H1 (cell line): ENCODE results near the gene COG3. TPM values are rescaled to one million over a fixed set of nuclear protein-coding genes. Genes with fewer than 3 reads are reported as not detected.

Experiments used
- CTCF ChIA-PET: fragments of 300-600 bp; sonication (Branson Sonifier 250); formaldehyde crosslinking; loops from one replicate; lab custom pipeline; 2021; ENCODE audit not compliant: partially characterized antibody; lab: Charles Lee
- POLR2A ChIA-PET: fragments of 300-600 bp; sonication (Branson Sonifier 250); formaldehyde crosslinking; loops from one replicate; lab custom pipeline; 2021; ENCODE audit warnings: inconsistent platforms; ENCODE audit not compliant: partially characterized antibody; lab: Charles Lee
- DNase-seq, 2 experiments: peaks; one replicate each; pipeline versions ENCODE4 v3.0.0 to v3.0.0-alpha.2; 2010 to 2022; ENCODE audit warnings: low spot score in 2 of 2, low read depth in 1 of 2, mixed read lengths in 1 of 2
- FAIRE-seq: peaks from 2 replicates; lab custom pipeline; 2011; peaks lifted over from hg19 to GRCh38; lab: Jason Lieb, UNC
- H2AFZ ChIP-seq: 2 replicates; pipeline ENCODE4 v1.8.1; 2012; ENCODE audit warnings: low read length, inconsistent platforms
- H2AK5ac ChIP-seq: 2 replicates; pipeline ENCODE4 v1.6.1; 2013; ENCODE audit warnings: low read depth, low read length
- H2BK120ac ChIP-seq: replicated peaks from 2 replicates; pipeline ENCODE3; 2013; ENCODE audit warnings: low read depth, low read length, inconsistent platforms
- H2BK12ac ChIP-seq: 2 replicates; pipeline ENCODE4 v1.6.1; 2013; ENCODE audit warnings: low read depth, low read length
- H2BK15ac ChIP-seq: 2 replicates; pipeline ENCODE4 v1.6.1; 2013; ENCODE audit warnings: low read length
- H2BK20ac ChIP-seq: 2 replicates; pipeline ENCODE4 v1.6.1; 2013; ENCODE audit warnings: low read length
- H2BK5ac ChIP-seq: 2 replicates; pipeline ENCODE4 v1.6.1; 2013; ENCODE audit warnings: low read depth, low read length
- H3K14ac ChIP-seq: 2 replicates; pipeline ENCODE4 v1.6.1; 2013; ENCODE audit warnings: inconsistent platforms; ENCODE audit not compliant: insufficient read length
- H3K18ac ChIP-seq: 2 replicates; pipeline ENCODE4 v1.6.1; 2013; ENCODE audit warnings: low read length; ENCODE audit errors: extremely low read depth
- H3K23ac ChIP-seq: 2 replicates; pipeline ENCODE4 v1.6.1; 2013; ENCODE audit warnings: inconsistent platforms; ENCODE audit not compliant: insufficient read length
- H3K23me2 ChIP-seq: 2 replicates; pipeline ENCODE4 v1.6.1; 2013; ENCODE audit warnings: low read depth, low read length
- H3K27ac ChIP-seq: 2 replicates; pipeline ENCODE4 v1.6.1; 2011; ENCODE audit warnings: low read depth, low read length, inconsistent platforms
- H3K27me3 ChIP-seq, 4 experiments: replicated peaks in 1 of 4; 1 replicate in 1 of 4; 2 replicates in 3 of 4; pipeline versions ENCODE4 v1.6.1 to v1.8.1; 2011 to 2013; ENCODE audit warnings: low read length in 3 of 4, mild to moderate bottlenecking in 3 of 4, inconsistent platforms in 2 of 4, mixed read lengths in 2 of 4, moderate library complexity in 1 of 4; ENCODE audit not compliant: control insufficient read depth in 3 of 4, insufficient read depth in 3 of 4; ENCODE audit errors: extremely low read depth in 1 of 4
- H3K36me3 ChIP-seq, 4 experiments: 2 replicates each; pipeline versions ENCODE4 v1.6.1 to v1.8.1; 2011 to 2013; ENCODE audit warnings: mild to moderate bottlenecking in 4 of 4, low read length in 3 of 4, moderate library complexity in 2 of 4, control low read depth in 1 of 4, inconsistent platforms in 1 of 4; ENCODE audit not compliant: insufficient read depth in 4 of 4, control insufficient read depth in 2 of 4
- H3K4ac ChIP-seq: replicated peaks from 2 replicates; pipeline ENCODE3; 2013; ENCODE audit warnings: low read length, low read depth, mixed read lengths, inconsistent platforms; ENCODE audit not compliant: insufficient read length
- H3K4me1 ChIP-seq, 4 experiments: replicated peaks in 1 of 4; 1 replicate in 1 of 4; 2 replicates in 3 of 4; pipeline versions ENCODE4 v1.6.1 to v1.8.1; 2011 to 2013; ENCODE audit warnings: low read length in 3 of 4, inconsistent platforms in 2 of 4, mixed read lengths in 1 of 4; ENCODE audit not compliant: insufficient read depth in 4 of 4, control insufficient read depth in 3 of 4
- H3K4me2 ChIP-seq, 2 experiments: 2 replicates each; pipeline versions ENCODE4 v1.6.1 to v1.8.1; 2011 to 2013; ENCODE audit warnings: low read depth in 2 of 2, low read length in 2 of 2, control low read depth in 1 of 2, inconsistent platforms in 1 of 2, mild to moderate bottlenecking in 1 of 2; ENCODE audit not compliant: insufficient read depth in 1 of 2
- H3K4me3 ChIP-seq, 4 experiments: fragments of 200-600, 300-600 bp in 1 of 4; sonication (generic), shearing (Covaris generic), sonication (Bioruptor Twin) in 1 of 4; 2 replicates each; pipeline versions ENCODE4 v1.5.1 to v1.8.1; 2011 to 2016; ENCODE audit warnings: low read length in 4 of 4, low read depth in 3 of 4, control low read depth in 2 of 4, inconsistent platforms in 2 of 4, mild to moderate bottlenecking in 2 of 4, mixed read lengths in 1 of 4, moderate library complexity in 1 of 4; ENCODE audit not compliant: insufficient read depth in 2 of 4; ENCODE audit errors: extremely low read depth in 1 of 4
- H3K56ac ChIP-seq: replicated peaks from 2 replicates; pipeline ENCODE3; 2013; ENCODE audit warnings: low read depth, mild to moderate bottlenecking, mixed read lengths, low read length, inconsistent platforms; ENCODE audit not compliant: insufficient read length
- H3K79me1 ChIP-seq: 2 replicates; pipeline ENCODE4 v1.6.1; 2013; ENCODE audit warnings: low read depth, low read length, control low read depth
- H3K79me2 ChIP-seq, 2 experiments: 2 replicates each; pipeline versions ENCODE4 v1.6.1 to v1.8.1; 2012 to 2013; ENCODE audit warnings: low read length in 2 of 2, mild to moderate bottlenecking in 2 of 2, inconsistent platforms in 1 of 2; ENCODE audit not compliant: insufficient read depth in 2 of 2, control insufficient read depth in 1 of 2
- H3K9ac ChIP-seq, 4 experiments: replicated peaks in 1 of 4; 1 replicate in 1 of 4; 2 replicates in 3 of 4; pipeline versions ENCODE4 v1.6.1 to v1.8.1; 2011 to 2013; ENCODE audit warnings: low read depth in 3 of 4, low read length in 3 of 4, control low read depth in 2 of 4, mild to moderate bottlenecking in 2 of 4, moderate library complexity in 2 of 4, inconsistent platforms in 1 of 4; ENCODE audit errors: extremely low read depth in 1 of 4
- H3K9me3 ChIP-seq, 2 experiments: 2 replicates each; pipeline versions ENCODE4 v1.6.1 to v1.8.1; 2012 to 2013; ENCODE audit warnings: mild to moderate bottlenecking in 2 of 2, moderate library complexity in 2 of 2, control low read depth in 1 of 2, inconsistent platforms in 1 of 2, low read depth in 1 of 2, low read length in 1 of 2, mixed read lengths in 1 of 2; ENCODE audit not compliant: insufficient read depth in 2 of 2
- H4K20me1 ChIP-seq, 2 experiments: replicated peaks in 1 of 2; 2 replicates each; pipeline versions ENCODE3 to v1.8.1; 2011 to 2013; ENCODE audit warnings: inconsistent platforms in 2 of 2, low read length in 2 of 2, mild to moderate bottlenecking in 1 of 2; ENCODE audit not compliant: insufficient read depth in 2 of 2, control insufficient read depth in 1 of 2
- H4K5ac ChIP-seq: 2 replicates; pipeline ENCODE4 v1.6.1; 2013; ENCODE audit warnings: low read length, low read depth, mixed read lengths, inconsistent platforms; ENCODE audit not compliant: insufficient read length
- H4K8ac ChIP-seq: 2 replicates; pipeline ENCODE4 v1.8.0; 2013; ENCODE audit warnings: mild to moderate bottlenecking, moderate library complexity, low read length, inconsistent platforms; ENCODE audit not compliant: insufficient read depth; ENCODE audit errors: extremely low read depth
- H4K91ac ChIP-seq: replicated peaks from 2 replicates; pipeline ENCODE3; 2013; ENCODE audit warnings: low read length, mixed read lengths, inconsistent platforms; ENCODE audit not compliant: insufficient read length
- BACH1 ChIP-seq: IDR thresholded peaks from 2 replicates; pipeline ENCODE4 v1.6.1; 2012; ENCODE audit warnings: low read length, improper control_type of control experiment
- NANOG ChIP-seq: IDR thresholded peaks from 2 replicates; pipeline ENCODE4 v1.6.1; 2011; ENCODE audit warnings: low read length, low read depth, mild to moderate bottlenecking, inconsistent platforms; ENCODE audit not compliant: insufficient read depth, poor library complexity, severe bottlenecking
- NRF1 ChIP-seq: IDR thresholded peaks from 2 replicates; pipeline ENCODE4 v1.6.1; 2011; ENCODE audit warnings: mild to moderate bottlenecking, low read depth, low read length, improper control_type of control experiment
- TCF12 ChIP-seq: IDR thresholded peaks from 2 replicates; pipeline ENCODE4 v1.6.1; 2011; ENCODE audit warnings: low read depth, mild to moderate bottlenecking, low read length
- ZNF274 ChIP-seq: IDR thresholded peaks from 2 replicates; pipeline ENCODE4 v1.7.0; 2012; ENCODE audit warnings: low read length, borderline replicate concordance; ENCODE audit errors: extremely low read depth
- WGBS, 2 experiments: shearing (Covaris generic) in 1 of 2; methylation state at CpG; one replicate each; pipeline versions ENCODE4 v1.1.6 to v1.1.7; 2013 to 2015; ENCODE audit warnings: low lambda C conversion rate in 2 of 2, mixed read lengths in 2 of 2, inconsistent platforms in 1 of 2, low coverage in 1 of 2, missing lambda C conversion rate in 1 of 2; ENCODE audit not compliant: insufficient replicate concordance in 2 of 2, insufficient coverage in 1 of 2, insufficient read length in 1 of 2; ENCODE audit errors: extremely low coverage in 1 of 2, missing lambda C conversion rate in 1 of 2; 5-methylcytosine and 5-hydroxymethylcytosine counted together
- polyA plus RNA-seq, 7 experiments: library from polyadenylated mRNA; depleted of rRNA in 3 of 7; stranded (reverse) in 5 of 7; unstranded in 2 of 7; fragments of >200 nt in 5 of 7; fragments of 200-250 nt in 2 of 7; gene quantifications; 1 replicate in 5 of 7; 2 replicates in 1 of 7; 4 replicates in 1 of 7; pipeline versions ENCODE4 v1.2.1 to v1.2.3, GENCODE V29; 2011 to 2013; ENCODE audit warnings: missing spikeins in 2 of 7, mixed read lengths in 2 of 7
- total RNA-seq: library from RNA; stranded (reverse); fragmentation: NEBNext Ultra II Directional; extraction: Animal tissue kit (Norgen Biotek cat#: 25700); gene quantifications from 2 replicates; pipeline ENCODE4 v1.2.1, GENCODE V29; 2021

The COG3 gene
- total and polyA plus RNA-seq, 2 of the 8 experiments (the other 6 are each of a cell fraction or from before 2014, with no cell fraction given), result 12.7 to 13.5 TPM

- Histone ChIP-seq H4K91ac (no peak overlapping the region), H3K9ac (no peak overlapping the region)
- FAIRE-seq, result no peak
Measured at GRCh38 chr13:45437947-45438346, 26.8 kb upstream of the COG3 start.

More at GRCh38 chr13:45437947-45438346, 26.8 kb upstream of the COG3 start:
- Histone ChIP-seq H3K56ac (no peak overlapping the region), H2BK12ac (no peak overlapping the region), H4K20me1 (no peaks in the 10 kb centered on the region), H3K27me3 (no peaks in the 10 kb centered on the region), H3K14ac (no peak overlapping the region), H3K36me3 (no peaks in the 10 kb centered on the region), H4K8ac (no peak overlapping the region)
- no peak for DNase-seq
- CTCF ChIA-PET, result interaction anchor here (0.7 kb wide), 1 partner anchor 77 kb away, joined by 3 read pairs; no protein-coding TSS in a partner anchor
- TF ChIP-seq NRF1, result no peak
- no peak for TF ChIP-seq ZNF274
- no peak for TF ChIP-seq TCF12
- TF ChIP-seq BACH1, result no peak
- no peak for TF ChIP-seq NANOG
- TF ChIP-seq, all 59 proteins: peak for 0
- Histone ChIP-seq H2BK20ac (no peak overlapping the region), H3K18ac (no peak overlapping the region), H3K23ac (no peak overlapping the region), H3K79me1 (no peaks in the 10 kb centered on the region), H3K23me2 (no peaks in the 10 kb centered on the region), H2BK120ac (no peak overlapping the region), H2BK15ac (no peak overlapping the region), H3K79me2 (no peaks in the 10 kb centered on the region), H2AFZ (no peak overlapping the region), H2BK5ac (no peak overlapping the region), H3K4me3 (no peak overlapping the region), H3K4ac (no peak overlapping the region), H3K9me3 (no peaks in the 10 kb centered on the region), H4K5ac (no peak overlapping the region), H3K27ac (no peak overlapping the region), H3K4me2 (no peak overlapping the region), H3K4me1 (peaks cover 0 to 3% (median 0%) of the 10 kb centered on the region in 4 experiments; a peak in 1 of 7 replicates), H2AK5ac (no peak overlapping the region)
- 82% methylated on average over 4 of the region's 4 CpGs; no CpG with 5 or more reads in 1 of the 2 experiments for WGBS, 2 experiments
- POLR2A ChIA-PET, result interaction anchor here (2.1 kb wide), 1 partner anchor 27 kb away, joined by 4 read pairs; the partner anchor contains the start of gene COG3
